Muscle of leg (tissue), 11 donors: ENCODE measurements around the gene ATP2B2. TPM values are rescaled to one million over a fixed set of nuclear protein-coding genes. Genes with fewer than 3 reads are reported as not detected.

Experiments
- DNase-seq: peaks from one replicate; pipeline ENCODE4 v3.0.0; 2013
- H3K27ac ChIP-seq: one replicate; pipeline ENCODE4 v1.5.1; 2013; ENCODE audit warnings: mild to moderate bottlenecking, low read length, control low read depth
- H3K27me3 ChIP-seq: one replicate; pipeline ENCODE4 v1.6.1; 2013; ENCODE audit warnings: low read length; ENCODE audit not compliant: control insufficient read depth, insufficient read depth
- H3K36me3 ChIP-seq: one replicate; pipeline ENCODE4 v1.6.1; 2013; ENCODE audit warnings: low read length; ENCODE audit not compliant: control insufficient read depth, insufficient read depth
- H3K4me1 ChIP-seq: one replicate; pipeline ENCODE4 v1.6.1; 2013; ENCODE audit warnings: low read length; ENCODE audit not compliant: control insufficient read depth, insufficient read depth
- H3K4me3 ChIP-seq: one replicate; pipeline ENCODE4 v1.5.1; 2013; ENCODE audit warnings: low read length, control low read depth
- H3K9me3 ChIP-seq: replicated peaks from 2 replicates; pipeline ENCODE4 v1.6.1; 2013; ENCODE audit warnings: low read depth, low read length; ENCODE audit not compliant: control insufficient read depth
- WGBS: methylation state at CpG from one replicate; pipeline ENCODE4 v1.1.5; 2013; ENCODE audit warnings: missing lambda C conversion rate; ENCODE audit not compliant: insufficient coverage; 5-methylcytosine and 5-hydroxymethylcytosine counted together
- polyA plus RNA-seq, 8 donors: library from polyadenylated mRNA; unstranded; fragments of 120-200 nt; gene quantifications; one replicate each; pipeline versions ENCODE4 v1.2.1 to v1.2.3, GENCODE V29; 2013; ENCODE audit warnings: inconsistent platforms in 1 of 8, low replicate concordance in 1 of 8; ENCODE audit not compliant: insufficient read length in 8 of 8, insufficient read depth in 1 of 8
- total RNA-seq: library from RNA; stranded (reverse); fragments of 120-200 nt; gene quantifications from one replicate; pipeline ENCODE4 v1.2.4, GENCODE V29; 2013

Gene ATP2B2
- total and polyA plus RNA-seq, 9 donors = 0.39 to 6.9 (median 3.6) TPM

GRCh38 chr3:10419637-10420232 lies 85.7 kb downstream of the ATP2B2 start:
- WGBS = 78% methylated on average over 11 of the region's 11 CpGs

GRCh38 chr3:10417847-10418246 lies 87.5 kb downstream of the ATP2B2 start:
- WGBS = 100% methylated on average over 1 of the region's 2 CpGs
- H3K9me3 ChIP-seq = no peaks in the 10 kb centered on the region
- no peak overlapping the region for H3K27ac ChIP-seq
- no peaks in the 10 kb centered on the region for H3K4me1 ChIP-seq
- H3K4me3 ChIP-seq = no peak overlapping the region
- peaks cover 9% of the 10 kb centered on the region for H3K27me3 ChIP-seq
- H3K36me3 ChIP-seq = no peaks in the 10 kb centered on the region
- no peak for DNase-seq

More at GRCh38 chr3:10419637-10420232, 85.7 kb downstream of the ATP2B2 start:
- no peaks in the 10 kb centered on the region for H3K9me3 ChIP-seq
- no peak overlapping the region for H3K4me3 ChIP-seq
- DNase-seq = no peak
- H3K4me1 ChIP-seq = no peaks in the 10 kb centered on the region
- no peak overlapping the region for H3K27ac ChIP-seq
- H3K27me3 ChIP-seq = peaks cover 11% of the 10 kb centered on the region
- H3K36me3 ChIP-seq = no peaks in the 10 kb centered on the region

DNA sequence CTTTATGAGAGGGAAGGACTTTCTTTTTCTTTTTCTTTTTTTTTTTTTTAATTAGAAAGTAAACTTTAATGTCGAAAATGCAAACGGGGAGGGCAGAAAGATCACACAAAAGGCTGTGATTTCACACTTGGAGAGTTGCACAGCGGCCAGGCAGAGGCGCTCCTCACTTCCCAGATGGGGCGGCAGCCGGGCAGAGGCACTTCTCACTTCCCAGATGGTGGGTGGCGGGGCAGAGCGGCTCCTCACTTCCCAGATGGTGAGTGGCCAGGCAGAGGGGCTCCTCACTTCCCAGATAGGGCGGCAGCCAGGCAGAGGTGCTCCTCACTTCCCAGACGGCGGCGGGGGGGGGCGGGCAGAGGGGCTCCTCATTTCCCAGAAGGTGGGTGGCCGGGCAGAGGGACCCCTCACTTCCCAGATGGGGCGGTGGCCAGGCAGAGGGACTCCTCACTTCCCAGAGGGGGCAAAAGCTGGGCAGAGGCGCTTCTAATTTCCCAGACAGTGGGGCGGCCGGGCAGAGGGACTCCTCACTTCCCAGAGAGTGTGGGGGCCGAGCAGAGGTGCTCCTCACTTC lies 88.6 kb downstream of the ATP2B2 start:
- Histone ChIP-seq H3K36me3 (no peaks in the 10 kb centered on the region), H3K27ac (no peak overlapping the region), H3K4me1 (no peaks in the 10 kb centered on the region), H3K9me3 (no peaks in the 10 kb centered on the region), H3K27me3 (peaks cover 9% of the 10 kb centered on the region), H3K4me3 (no peak overlapping the region)
- 48% methylated on average over 16 of the region's 19 CpGs for WGBS
- DNase-seq = no peak

- WGBS = 95% methylated on average over 3 of the region's 4 CpGs
Measured at GRCh38 chr3:10413041-10413440, 92.3 kb downstream of the ATP2B2 start.

GRCh38 chr3:10411598-10412332 lies 93.6 kb downstream of the ATP2B2 start:
- Histone ChIP-seq H3K27me3 (peaks cover 3% of the 10 kb centered on the region), H3K4me1 (no peaks in the 10 kb centered on the region), H3K27ac (no peak overlapping the region), H3K4me3 (no peak overlapping the region), H3K36me3 (no peaks in the 10 kb centered on the region), H3K9me3 (no peaks in the 10 kb centered on the region)
- 84% methylated on average over 5 of the region's 9 CpGs for WGBS
- DNase-seq = no peak

More at GRCh38 chr3:10413041-10413440, 92.3 kb downstream of the ATP2B2 start:
- no peak overlapping the region for H3K27ac ChIP-seq
- no peaks in the 10 kb centered on the region for H3K4me1 ChIP-seq
- H3K27me3 ChIP-seq = peaks cover 6% of the 10 kb centered on the region
- H3K4me3 ChIP-seq = no peak overlapping the region
- no peak for DNase-seq
- no peaks in the 10 kb centered on the region for H3K36me3 ChIP-seq
- no peaks in the 10 kb centered on the region for H3K9me3 ChIP-seq

DNA sequence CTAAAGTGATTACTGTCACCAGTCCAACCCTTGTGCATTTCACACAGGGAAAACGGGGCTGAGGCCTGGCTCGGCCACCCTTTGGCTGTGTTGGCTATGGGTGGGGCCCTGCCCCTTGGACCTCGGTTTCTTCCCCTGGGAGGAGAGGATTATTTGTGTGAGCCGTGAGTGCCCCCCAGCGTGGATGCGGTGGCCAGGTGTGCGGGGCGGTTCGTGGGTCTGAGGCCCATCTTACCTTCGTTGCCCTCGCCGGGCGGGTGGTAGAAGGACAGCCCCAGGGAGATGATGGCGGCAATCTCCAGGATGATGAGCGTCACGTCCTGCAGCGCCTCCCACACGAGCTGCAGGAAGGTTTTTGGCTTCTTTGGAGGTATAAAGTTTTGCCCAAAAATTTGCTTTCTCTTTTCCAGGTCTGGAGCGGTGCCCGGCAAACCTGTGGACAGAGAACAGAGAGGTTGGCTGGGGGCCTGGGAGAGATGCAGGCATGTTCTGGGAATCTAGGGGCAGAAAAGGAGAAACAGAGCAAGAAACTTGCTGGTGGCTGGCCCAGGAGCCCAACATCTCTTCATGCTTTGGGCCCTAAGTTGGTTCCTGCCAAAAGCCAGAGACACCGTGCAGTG lies 94.9 kb downstream of the ATP2B2 start:
- no peaks in the 10 kb centered on the region for H3K27me3 ChIP-seq
- no peak overlapping the region for H3K27ac ChIP-seq
- H3K4me1 ChIP-seq = no peaks in the 10 kb centered on the region
- no peaks in the 10 kb centered on the region for H3K36me3 ChIP-seq
- 76% methylated on average over 19 of the region's 21 CpGs for WGBS
- no peak for DNase-seq
- no peak overlapping the region for H3K4me3 ChIP-seq
- no peaks in the 10 kb centered on the region for H3K9me3 ChIP-seq

DNA sequence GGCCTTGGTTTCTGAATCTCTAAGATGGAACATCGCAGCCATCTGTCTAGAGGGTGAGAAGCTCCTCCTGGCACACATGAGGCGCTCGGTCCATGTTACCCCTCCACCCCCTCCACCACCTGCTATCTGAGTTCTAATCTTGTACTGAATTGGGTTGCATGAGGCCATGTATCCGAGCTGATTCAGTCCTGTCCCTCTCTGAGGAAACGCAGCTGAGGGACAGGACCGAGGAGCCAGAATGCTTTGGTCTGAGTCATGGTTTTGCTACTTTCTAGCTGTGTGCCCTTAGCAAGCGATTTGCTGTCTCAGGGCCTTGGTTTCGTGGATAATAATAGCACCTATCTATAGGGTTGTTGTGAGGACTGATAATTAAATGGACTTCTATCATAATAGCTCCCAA lies 96.7 kb downstream of the ATP2B2 start:
- no peak overlapping the region for H3K4me3 ChIP-seq
- H3K4me1 ChIP-seq = no peaks in the 10 kb centered on the region
- no peaks in the 10 kb centered on the region for H3K36me3 ChIP-seq
- no peak for DNase-seq
- no peaks in the 10 kb centered on the region for H3K9me3 ChIP-seq
- H3K27me3 ChIP-seq = no peaks in the 10 kb centered on the region
- 73% methylated on average over 3 of the region's 8 CpGs for WGBS
- no peak overlapping the region for H3K27ac ChIP-seq

DNA sequence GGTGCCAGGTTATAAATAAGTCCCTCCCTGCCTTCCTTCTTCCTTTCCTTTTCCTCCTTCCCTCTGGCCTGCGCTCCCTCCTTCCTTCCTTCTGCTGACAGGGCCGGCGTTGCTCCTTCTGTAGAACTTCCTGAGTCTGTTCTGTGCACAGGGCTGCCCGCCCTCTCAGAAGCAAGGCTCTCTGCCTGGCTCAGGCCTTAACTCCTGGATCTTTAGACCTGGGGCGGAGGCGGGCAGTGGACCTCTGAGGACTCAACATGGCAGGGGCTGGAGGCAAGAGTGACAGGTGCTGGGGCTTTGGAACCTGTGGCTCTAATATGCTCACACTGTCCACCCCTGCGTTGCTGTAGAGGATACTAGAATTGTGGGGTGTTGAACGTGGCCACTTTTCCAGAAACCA lies 98.0 kb downstream of the ATP2B2 start:
- no peak for DNase-seq
- Histone ChIP-seq H3K9me3 (no peaks in the 10 kb centered on the region), H3K4me3 (no peak overlapping the region), H3K27ac (no peak overlapping the region), H3K36me3 (no peaks in the 10 kb centered on the region), H3K27me3 (no peaks in the 10 kb centered on the region), H3K4me1 (no peaks in the 10 kb centered on the region)
- 67% methylated on average over 7 of the region's 8 CpGs for WGBS

GRCh38 chr3:10406414-10406813 lies 99.0 kb downstream of the ATP2B2 start:
- H3K36me3 ChIP-seq = no peaks in the 10 kb centered on the region
- no peak for DNase-seq
- no peak overlapping the region for H3K27ac ChIP-seq
- 86% methylated on average over 1 of the region's 6 CpGs for WGBS
- no peak overlapping the region for H3K4me3 ChIP-seq
- H3K4me1 ChIP-seq = no peaks in the 10 kb centered on the region
- no peaks in the 10 kb centered on the region for H3K9me3 ChIP-seq
- H3K27me3 ChIP-seq = no peaks in the 10 kb centered on the region

DNA sequence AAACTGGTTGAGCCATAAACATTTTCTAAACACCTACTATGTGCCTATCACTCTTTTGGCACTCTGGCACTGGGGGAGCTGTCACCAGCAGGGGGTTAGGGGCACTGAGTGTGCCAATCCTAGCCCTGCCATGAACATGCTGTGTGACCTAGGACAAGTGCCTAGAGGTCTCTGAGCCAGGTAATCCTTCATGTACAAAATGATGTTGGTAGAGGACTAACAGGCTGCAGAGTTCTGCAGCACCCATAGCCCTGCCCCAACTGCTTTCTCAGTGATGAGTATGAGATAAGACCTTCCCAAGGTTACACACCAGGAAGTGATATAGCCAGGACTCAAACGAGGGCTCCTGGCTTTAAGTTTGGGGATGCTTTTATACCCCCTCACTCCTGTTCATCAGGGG lies 99.6 kb downstream of the ATP2B2 start:
- Histone ChIP-seq H3K27ac (no peak overlapping the region), H3K27me3 (no peaks in the 10 kb centered on the region), H3K36me3 (no peaks in the 10 kb centered on the region), H3K4me1 (no peaks in the 10 kb centered on the region), H3K9me3 (no peaks in the 10 kb centered on the region), H3K4me3 (no peak overlapping the region)
- DNase-seq = no peak
- WGBS = no CpG with 5 or more reads among the region's 1 CpG
